Erythroblast (primary cell): ENCODE measurements around the gene RIC8B.

Experiments
- GATA1 ChIP-seq: IDR thresholded peaks from 2 replicates; pipeline ENCODE4 v1.6.1; 2011; ENCODE audit warnings: low read depth, mild to moderate bottlenecking, control low read depth, low read length, moderate library complexity
- POLR2A ChIP-seq: IDR thresholded peaks from 2 replicates; pipeline ENCODE4 v1.6.1; 2011; ENCODE audit warnings: mild to moderate bottlenecking, low read length

DNA sequence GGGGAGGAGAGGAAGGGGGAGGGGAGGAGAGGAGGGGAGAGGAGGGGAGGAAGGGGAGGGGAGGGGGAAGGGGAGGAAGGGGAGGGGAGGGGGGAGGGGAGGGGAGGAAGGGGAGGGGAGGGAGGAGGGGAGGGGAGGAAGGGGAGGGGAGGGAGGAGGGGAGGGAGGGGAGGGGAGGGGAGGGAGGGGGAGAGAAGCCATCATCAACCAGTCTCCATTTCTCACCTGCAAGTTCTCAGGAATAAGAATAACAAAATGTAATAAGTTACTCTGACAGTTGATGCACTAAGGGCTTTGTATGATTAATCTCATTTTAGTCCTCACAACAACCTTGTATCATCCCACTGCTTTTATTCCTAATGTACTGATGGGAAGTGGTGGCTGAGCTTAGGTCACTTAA, 122.1 kb downstream of the RIC8B start:
- TF ChIP-seq POLR2A (no peak), GATA1 (no peak)
